HUDEP-2 (cell line): ENCODE data around the gene ABCG1.
A peak's percentile ranks its signal among the peaks of the same experiment; 100 is the strongest.

Experiments used
- DNase-seq, 76 experiments: peaks; one replicate each; lab custom pipeline; 2025; ENCODE audit not compliant: unreplicated experiment in 76 of 76; lab: John Stamatoyannopoulos, UW

The ABCG1 gene

DNA sequence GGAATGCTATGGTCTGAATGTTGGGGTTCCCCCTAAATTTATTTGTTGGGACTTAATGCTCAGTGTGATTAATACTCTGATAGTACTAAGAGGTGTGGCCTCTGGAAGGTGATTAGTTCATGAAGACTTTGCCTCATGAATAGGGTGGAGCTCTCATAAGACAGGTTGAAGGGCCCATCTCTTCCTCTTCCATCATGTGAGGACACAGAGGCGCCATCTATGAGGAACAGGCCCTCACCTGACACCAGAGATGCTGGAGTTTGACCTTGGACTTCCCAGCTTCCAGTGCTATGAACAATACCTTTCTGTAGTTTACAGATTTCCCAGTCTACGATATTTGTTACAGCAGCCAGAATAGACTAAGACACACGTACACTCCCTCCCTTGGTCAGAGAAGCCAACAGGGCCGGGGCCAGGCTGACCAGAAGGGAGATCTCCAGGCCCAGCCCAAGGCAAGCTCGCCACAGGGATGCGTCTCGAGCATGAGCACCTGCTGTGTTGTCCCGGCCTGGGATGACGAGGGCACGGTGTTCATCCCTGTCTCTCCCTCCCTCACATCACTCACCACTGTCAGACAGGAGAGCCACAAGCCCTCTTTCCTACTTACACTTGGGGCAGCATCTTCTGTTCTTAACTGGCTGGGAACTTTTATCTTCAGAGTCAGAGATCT is 4.7 kb upstream of the ABCG1 start:
- no peak for DNase-seq

DNA sequence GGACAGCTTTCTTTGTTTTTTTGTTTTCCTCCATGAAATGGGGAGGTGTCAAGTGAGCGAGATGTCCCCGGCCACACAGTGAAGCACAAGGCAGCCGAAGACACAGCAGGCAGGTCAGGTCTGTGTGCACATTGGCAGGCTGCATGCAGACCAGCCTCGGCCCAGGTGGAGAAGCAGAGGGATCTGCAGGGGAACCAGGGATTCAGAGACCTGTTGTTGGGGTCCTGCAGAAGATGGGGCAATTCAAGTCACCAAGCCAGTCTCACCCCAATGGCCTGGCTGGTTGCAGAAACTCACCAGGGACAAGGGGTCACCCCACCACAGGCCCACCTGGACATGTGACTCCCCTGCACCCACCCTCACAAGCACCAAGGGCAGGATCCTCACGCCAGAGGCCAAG is 4.0 kb upstream of the ABCG1 start:
- DNase-seq = no peak

DNA sequence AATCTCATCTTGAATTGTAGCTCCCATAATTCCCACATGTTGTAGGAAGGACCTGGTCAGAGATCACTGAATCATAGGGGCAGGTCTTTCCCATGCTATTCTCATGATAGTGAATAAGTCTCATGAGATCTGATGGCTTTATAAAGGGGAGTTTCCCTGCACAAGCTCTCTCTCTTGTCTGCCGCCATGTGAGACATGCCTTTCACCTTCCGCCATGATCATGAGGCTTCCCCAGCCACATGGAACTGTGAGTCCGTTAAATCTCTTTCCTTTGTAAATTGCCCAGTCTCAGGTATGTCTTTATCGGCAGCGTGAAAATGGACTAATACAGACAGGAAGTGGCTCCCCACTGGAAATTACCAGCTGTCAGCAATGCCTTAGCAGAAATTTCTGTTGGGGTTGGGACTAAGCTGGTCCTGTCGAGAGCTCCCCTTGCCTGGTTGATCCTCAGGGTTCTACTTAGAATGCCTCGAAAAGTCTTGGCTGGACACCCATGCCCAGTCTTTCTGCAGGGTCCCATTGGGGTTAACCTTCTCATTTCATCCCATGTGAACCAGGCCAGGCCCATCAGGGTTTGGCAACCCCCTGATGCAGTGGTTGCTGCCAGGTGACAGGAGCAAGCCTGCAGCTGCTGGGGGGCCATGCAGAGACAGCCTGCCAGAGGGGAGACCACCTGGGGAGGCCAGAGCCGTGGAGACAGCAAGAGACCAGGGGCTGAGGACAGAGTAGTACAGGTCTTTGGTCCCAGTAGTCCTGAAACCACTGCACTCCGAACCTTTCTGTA is 2.8 kb upstream of the ABCG1 start:
- no peak for DNase-seq

DNA sequence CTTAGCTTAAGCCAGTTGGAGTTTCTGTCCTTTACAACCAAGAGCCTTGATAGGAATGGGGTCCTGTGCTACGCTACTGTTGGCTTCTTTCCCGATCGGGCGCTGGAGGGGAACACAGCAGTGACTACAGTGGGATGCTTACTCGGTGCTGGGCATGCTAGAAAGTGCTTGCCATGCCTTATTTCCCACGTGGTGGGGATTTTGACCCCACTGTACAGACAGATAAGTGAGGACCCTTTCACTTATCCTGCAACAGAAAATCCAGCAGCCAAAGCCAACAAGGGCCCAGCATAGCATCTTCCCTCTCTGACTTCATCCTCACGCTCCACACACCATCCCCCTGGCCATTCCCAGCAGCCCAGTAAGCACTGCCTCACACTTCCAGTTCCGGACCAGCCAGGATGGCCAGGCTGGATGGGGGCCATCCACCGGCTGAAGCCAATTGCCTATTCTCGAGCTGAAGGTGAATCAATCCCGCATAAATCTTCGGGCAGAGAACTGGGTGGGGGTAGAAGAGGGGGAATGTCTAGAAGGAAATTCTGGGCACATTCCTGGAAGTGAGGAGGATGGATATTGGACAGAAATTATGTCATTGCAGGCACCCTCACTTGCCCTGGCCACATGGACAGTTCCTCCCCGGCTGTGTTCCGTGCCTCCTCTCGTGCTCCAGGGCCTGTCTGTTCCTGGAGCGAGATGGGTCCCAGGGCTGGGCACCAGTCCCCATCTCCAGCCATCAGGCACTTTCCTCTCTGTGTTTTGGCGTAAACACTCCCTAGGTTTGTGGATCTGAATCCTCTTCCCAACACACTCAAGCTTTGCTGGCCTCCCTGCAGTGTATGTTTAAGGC is 2.0 kb upstream of the ABCG1 start:
- DNase-seq = no peak

DNA sequence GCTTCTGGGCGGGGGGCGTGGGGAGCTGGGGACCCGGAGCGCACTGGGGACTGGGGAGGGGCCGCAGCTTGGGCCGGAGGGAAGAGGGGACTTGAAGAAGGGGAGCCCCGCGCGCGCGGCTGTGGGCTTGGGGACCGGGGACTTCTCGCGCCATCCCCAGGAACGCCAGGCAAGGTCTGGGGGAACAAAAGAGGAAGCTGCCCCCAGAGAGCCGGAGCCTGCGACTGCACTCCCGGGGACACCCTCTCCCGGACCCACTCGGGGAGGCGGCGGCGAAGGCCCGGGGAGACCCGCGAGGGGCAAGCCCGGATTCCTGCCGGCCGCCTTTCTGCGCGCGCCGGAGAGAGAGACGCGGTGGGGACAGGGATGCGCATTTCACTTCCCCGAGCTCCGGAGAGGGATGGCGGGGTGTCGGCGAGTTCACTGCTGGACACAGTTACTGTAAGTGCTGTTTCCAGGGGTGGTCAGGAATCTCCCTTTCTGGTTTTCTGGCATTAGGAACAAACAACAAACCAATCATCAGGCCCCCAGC is 732 bp downstream of the ABCG1 start:
- no peak for DNase-seq

DNA sequence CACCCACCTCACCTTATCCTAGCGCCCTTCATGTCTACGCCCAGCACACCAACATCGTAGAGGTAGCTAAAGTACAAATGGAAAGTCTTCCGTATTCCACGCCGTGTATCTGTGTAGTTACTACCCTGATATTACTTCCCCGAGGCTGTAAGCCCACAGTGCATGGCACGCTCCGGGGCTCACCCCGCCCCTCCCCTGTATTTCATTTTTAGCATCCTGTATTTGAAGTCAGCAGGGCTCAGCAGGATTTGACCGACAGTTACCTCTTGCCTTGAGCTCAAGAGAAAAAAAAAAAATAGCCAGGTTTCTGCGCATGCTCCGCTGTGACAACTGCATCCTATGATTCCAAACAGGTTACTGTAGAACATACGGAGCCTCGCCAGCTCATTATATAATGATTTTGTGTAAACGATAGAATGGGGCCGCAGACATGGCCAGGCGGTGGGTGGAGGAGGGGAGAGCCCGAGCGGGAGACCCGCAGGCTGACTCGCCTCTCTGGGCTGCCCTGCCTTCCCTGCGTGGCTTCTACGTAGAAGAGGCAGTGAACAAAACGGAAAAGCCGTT is 1.3 kb downstream of the ABCG1 start:
- peak in 3 of 76 experiments; percentile 4 to 17 (median 12) for DNase-seq

DNA sequence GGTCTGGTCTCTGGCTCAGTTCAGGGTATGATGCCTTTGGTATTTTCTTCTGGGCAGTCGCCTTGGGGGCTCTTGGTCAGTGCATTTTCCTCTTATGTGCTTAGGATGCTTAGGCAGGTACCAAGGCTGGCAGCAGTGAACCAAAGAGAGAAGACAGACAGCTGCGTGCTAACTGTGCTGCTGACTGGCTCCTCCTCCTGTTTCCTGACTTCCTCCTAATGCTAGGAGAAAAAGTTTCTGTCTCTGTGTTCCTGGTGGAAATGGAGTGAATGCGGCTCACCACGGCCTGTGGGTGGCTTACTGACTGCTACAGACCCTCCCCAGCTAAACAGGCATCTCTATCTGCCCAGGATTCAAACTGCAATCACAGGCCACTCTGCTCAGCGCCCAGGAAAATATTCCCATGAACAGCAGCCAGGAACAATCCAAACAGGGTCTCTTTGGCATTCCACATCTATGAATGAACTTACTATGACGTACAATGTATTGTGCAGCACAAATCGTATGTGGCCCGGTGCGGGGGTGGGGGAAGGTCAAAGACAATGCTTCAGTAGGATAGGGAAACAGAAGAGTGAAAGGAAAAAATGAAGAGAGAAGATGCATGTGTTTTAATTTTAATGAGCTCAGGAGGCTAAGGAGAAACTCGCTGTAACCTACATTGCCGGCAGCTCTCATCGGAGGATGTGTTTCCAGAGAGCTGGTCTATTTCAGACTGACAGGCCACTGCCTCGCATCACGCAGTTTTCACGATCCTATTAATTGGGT is 2.8 kb downstream of the ABCG1 start:
- no peak for DNase-seq

DNA sequence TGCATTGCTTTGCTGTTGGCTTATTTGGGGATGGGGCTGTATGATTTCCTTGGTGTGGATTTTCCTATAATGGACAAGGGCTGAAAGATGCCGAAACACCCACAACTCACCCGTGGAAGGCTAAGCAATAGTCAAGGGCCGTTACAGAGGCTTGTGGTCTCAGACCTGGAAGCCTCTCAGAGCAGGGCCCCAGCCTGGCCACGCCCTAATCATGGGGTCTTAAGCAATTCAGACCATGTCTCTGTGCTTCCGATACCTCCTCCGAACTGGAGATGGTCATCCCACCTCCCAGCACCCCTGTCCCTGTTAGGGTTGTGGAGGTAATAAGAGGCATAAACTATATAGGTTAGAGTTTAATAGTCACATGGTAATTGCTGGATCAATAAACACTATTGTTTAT is 3.4 kb downstream of the ABCG1 start:
- no peak for DNase-seq

DNA sequence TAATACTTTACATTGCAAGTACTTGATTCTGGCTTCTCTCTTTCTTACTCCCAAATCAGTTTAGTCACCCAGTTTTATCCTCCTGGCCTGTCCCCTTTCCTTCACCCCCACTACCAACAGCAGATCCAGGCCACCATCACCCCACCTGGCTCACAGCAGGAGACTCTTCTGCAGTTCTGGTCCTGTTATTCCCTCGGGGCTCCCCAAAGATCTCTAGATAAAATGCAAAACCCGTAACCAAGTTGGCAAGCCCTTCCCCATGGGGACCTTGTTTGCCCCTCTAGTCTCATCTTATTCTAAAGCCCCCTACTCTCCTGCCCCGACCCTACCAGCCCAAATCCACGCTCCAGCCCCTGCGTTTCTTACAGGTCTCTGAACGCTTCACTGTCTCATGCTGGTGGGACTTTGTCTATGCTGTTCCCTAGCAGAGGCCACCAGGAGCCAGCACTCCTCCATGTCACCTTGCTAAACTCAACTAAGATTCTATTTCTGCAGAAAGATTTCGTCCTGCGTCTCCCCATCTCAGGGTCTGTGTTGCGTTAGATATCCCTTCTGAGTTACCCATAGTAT is 4.0 kb downstream of the ABCG1 start:
- DNase-seq = no peak

DNA sequence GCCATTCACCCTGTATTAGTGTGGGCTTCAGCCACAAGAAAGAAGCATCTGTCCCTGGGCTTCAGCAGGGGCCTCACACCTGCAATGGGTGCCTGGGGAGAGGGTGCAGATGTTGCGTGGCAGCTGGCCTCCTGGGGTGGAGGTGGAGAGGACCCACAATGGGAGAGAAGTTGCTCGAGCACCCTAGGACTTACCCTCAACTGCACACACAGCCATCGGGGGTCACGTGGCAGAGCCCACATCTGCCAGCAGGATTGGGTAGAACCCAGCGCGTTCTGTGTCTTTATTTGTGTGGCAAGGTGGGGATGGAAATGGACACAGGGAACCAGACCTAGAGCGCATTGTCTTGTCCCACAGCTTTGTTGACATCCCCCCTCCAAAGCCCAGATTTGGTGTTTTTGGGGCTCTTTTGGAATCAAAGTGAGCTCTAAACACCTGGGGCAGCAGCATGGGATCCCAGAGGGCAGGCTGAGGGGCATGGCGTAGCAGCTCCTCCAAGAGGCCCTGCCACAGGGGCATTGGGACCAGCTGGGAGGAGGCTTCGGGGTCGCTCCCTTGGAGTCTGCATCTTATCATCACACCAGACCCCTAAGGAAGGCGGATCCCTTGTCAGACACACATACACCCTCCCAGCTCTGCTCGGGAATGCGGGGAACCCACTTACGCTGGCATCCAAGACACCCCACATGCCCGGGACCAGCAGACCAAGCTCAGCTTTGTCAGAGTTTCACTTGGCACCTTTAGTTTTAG is 5.1 kb downstream of the ABCG1 start:
- DNase-seq = no peak

DNA sequence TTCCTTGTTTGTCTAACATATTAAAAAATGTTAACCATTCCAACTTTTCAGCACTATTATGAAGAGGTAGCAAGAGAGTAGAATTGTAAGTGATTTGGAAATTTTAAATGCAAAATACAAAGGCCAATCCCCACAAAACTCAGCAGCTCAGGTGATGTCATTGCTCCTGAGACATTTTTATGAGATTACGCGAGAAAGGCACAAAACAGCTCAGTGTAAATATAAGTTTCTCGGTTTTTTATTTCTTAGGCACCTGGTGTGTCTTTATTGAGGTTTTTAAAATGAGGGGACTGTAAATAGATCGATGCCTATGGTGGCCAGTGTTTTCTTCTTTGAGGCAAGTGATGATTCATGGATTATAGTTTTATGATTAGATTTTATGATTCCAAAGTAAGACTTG is 6.1 kb downstream of the ABCG1 start:
- DNase-seq = no peak

DNA sequence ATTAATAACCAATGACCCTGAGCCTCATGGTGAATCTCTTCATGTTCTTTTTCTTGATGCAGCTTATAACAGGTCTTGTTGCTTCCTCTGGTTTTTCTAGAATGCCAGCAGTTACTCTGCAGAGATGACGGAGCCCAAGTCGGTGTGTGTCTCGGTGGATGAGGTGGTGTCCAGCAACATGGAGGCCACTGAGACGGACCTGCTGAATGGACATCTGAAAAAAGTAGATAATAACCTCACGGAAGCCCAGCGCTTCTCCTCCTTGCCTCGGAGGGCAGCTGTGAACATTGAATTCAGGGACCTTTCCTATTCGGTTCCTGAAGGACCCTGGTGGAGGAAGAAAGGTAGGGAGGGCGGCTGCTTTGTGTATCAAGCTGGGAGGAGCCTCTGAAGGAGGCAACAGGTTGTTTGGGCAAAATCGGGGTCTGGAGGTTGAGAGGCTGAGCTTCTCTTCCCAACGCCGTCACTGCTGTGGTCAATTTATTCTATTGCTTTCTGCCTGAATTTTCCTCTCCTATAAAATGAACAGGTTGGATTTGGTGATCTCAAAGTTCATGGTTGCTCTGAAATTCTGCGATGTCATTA is 6.7 kb downstream of the ABCG1 start:
- DNase-seq = no peak

DNA sequence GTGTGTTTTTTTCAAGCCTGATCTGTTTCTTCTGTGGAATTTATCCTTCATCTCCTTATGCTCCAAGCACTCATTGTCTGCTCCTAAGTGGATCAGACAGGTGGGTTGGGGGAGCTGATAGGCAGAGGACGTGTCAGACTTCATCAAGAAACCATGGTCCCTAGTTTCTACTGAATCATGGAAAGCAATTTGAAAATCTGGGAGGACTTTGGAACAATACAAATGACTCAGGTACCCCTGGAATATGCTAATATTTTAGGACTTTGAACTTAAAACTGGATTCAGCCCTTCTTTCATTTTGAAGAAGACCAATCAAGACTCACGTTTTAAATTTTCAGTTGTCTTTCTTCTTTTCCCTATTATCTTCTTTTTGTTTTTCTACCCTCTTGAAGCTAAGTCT is 7.7 kb downstream of the ABCG1 start:
- DNase-seq = no peak

DNA sequence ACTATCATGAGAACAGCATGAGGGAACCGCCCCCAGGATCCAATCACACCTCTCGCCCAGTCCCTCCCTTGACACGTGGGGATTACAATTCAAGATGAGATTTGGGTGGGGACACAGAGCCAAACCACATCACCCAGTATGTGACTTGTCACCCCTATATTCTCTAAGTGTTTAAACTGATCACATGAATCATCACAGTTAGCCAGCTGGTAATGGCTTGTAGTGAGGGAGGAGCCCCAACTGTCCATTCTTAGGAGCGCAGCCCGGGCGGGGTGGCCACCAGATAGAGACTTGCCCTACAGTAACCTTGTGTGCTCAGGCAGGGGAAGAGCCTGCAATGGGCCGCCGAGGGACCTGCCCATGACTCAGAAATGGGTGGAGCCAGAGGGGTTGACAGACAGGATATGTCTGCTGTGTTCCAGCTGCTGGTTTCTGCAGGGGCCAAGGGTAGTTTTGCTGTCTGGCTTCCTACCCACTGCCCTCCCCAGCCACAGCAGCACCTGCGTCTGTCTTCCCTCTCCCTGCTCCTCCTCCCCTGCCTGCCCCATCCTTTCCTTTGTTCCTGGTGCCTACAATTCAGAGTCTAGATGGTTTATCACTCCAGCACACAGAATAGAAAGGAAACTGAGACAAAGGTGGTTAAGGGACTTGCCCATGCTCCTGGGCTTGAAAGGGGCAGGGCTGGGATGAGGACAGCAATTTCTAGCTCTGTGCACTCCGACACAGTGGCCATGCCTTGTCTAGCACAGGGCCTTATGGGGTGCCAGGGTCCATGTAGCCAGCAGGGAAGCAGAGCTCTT is 9.2 kb downstream of the ABCG1 start:
- peak in 74 of 76 experiments; percentile 38 to 97 (median 88) for DNase-seq

DNA sequence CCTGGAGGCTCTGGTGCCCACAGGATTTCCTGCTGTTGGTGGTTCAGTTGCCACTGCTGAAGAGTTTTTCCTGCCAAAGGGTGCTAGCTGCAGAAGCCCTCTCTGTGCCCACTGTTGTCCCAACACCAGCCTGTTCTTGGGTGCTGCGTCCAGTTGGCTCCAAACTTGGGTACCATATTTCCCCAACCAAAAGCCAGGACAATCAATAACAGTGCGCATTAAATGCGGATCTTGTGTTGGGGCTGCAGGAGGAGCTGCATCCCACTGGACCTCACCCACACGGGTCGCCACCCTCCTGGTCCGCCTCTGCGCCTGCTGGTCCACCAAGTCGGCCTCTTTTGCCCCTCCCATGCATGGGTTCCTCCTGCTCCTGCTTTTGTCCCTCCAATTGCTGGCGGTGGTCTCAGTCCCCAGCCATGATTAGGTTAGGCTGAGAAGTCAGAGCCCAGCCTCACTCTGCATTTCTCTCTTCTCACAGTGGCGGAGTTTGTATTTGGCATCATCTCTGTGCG is 9.8 kb downstream of the ABCG1 start:
- no peak for DNase-seq

DNA sequence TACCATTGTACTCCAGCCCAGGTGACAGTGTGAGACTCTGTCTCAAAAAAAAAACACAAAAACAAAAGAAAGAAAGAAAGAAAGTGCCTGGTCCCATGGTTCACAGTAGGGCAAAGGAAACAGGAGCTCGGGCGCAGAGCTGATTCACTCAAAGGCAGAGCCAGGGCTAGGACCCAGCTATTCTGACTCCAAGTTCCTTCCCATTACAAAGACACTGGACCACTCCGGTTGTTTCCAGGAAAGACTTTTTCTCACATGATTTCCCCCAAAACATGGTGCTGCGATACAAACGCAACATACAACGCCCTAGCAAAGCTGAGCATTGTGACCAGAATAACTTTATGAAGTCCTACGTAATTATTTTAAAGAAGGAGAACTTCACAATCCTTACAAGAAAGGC is 10.7 kb downstream of the ABCG1 start:
- DNase-seq = no peak

DNA sequence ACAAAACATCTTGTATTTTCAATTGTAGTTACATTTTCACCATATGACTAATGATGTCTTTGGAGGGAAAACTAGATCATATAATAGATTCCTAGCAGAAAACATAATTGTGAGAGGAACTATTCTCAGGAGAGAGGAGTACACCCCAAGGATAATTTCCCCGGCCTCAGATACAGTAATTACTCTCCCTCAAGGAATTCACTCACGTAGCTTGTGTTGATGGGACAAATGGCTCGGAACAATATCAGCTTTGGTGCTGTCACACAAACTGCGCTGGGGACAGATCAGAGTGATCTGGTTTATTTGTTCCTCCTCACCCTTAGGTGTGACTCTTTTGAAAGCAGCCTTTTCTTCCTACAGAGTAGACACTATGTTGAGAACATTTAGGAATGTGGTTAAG is 11.2 kb downstream of the ABCG1 start:
- no peak for DNase-seq

DNA sequence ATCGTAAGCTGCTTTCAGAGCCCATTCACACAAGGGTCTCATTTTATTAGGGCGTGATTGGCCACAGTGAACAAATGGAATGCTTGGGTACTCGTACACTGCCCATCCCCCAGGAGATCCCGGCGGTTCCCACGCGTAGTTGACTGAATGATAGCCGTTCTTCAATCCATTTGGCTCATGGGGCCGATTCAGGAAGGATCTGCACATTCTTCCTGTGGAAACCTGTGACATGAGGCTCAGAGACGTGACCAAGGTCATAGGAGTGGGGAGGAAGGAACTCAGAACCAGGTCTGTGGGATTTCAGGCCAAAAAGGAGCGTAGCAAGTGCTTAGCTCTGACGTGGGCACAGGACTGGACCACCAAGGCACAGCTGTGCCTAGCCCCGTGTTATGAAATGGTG is 11.7 kb downstream of the ABCG1 start:
- DNase-seq = no peak
